GM23338 (cell line): ENCODE measurements around the gene CDHR2.

ENCODE experiments used
- EZH2 ChIP-seq: fragments of 200-600 bp; sonication (generic); IDR thresholded peaks from one replicate; pipeline ENCODE4 v1.8.0; 2017; ENCODE audit warnings: antibody characterized with exemption, mild to moderate bottlenecking, low read depth; ENCODE audit not compliant: unreplicated experiment
- EZH2phosphoT487 ChIP-seq: fragments of 200-600 bp; sonication (generic); IDR thresholded peaks from one replicate; pipeline ENCODE4 v1.8.1; 2018; ENCODE audit warnings: antibody characterized with exemption; ENCODE audit not compliant: unreplicated experiment
- POLR2AphosphoS5 ChIP-seq: IDR thresholded peaks from 2 replicates; pipeline ENCODE4 v1.6.1; 2016; ENCODE audit warnings: antibody characterized with exemption, low read depth
- REST ChIP-seq: IDR thresholded peaks from one replicate; pipeline ENCODE4 v1.6.1; 2018; ENCODE audit warnings: antibody characterized with exemption; ENCODE audit not compliant: unreplicated experiment
- TF ChIP-seq, protein P1 (sequence below), 2 experiments: fragments of 200-600 bp in 1 of 2; sonication (generic) in 1 of 2; conservative IDR thresholded peaks; 2 replicates each; pipeline versions ENCODE4 v1.5.1 to v1.6.1; 2016 to 2017; ENCODE audit warnings: antibody characterized with exemption in 2 of 2, low read depth in 2 of 2, mild to moderate bottlenecking in 2 of 2, moderate library complexity in 1 of 2

GRCh38 chr5:176564002-176564401, 14.9 kb downstream of the CDHR2 start:
- TF ChIP-seq, protein P1, sequence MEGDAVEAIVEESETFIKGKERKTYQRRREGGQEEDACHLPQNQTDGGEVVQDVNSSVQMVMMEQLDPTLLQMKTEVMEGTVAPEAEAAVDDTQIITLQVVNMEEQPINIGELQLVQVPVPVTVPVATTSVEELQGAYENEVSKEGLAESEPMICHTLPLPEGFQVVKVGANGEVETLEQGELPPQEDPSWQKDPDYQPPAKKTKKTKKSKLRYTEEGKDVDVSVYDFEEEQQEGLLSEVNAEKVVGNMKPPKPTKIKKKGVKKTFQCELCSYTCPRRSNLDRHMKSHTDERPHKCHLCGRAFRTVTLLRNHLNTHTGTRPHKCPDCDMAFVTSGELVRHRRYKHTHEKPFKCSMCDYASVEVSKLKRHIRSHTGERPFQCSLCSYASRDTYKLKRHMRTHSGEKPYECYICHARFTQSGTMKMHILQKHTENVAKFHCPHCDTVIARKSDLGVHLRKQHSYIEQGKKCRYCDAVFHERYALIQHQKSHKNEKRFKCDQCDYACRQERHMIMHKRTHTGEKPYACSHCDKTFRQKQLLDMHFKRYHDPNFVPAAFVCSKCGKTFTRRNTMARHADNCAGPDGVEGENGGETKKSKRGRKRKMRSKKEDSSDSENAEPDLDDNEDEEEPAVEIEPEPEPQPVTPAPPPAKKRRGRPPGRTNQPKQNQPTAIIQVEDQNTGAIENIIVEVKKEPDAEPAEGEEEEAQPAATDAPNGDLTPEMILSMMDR (conservative IDR thresholded peaks at IDR 0.05; ENCODE audit: low read depth in 2 of 2) = no peak
- TF ChIP-seq EZH2phosphoT487 (no peak), POLR2AphosphoS5 (no peak), REST (no peak), EZH2 (no peak)
